Mesodermal cell (in vitro differentiated cells): ENCODE measurements around the gene DLGAP4.
"Not testable (repeated sequence)": the region's sequence is repeated elsewhere in the genome, so short reads cannot be mapped to it uniquely, and the experiment has no call there.

ENCODE experiments used
- H3K27ac ChIP-seq: 2 replicates; pipeline ENCODE4 v1.7.0; 2013; ENCODE audit warnings: mild to moderate bottlenecking, low read depth, low read length, moderate library complexity; ENCODE audit not compliant: severe bottlenecking
- H3K36me3 ChIP-seq: 2 replicates; pipeline ENCODE4 v1.7.1; 2013; ENCODE audit warnings: mild to moderate bottlenecking, low read length, moderate library complexity; ENCODE audit not compliant: control insufficient read depth, insufficient read depth
- H3K4me1 ChIP-seq: one replicate; pipeline ENCODE4 v1.7.1; 2013; ENCODE audit warnings: mild to moderate bottlenecking, low read length; ENCODE audit not compliant: insufficient read depth, control insufficient read depth, poor library complexity, severe bottlenecking
- H3K4me3 ChIP-seq: 2 replicates; pipeline ENCODE4 v1.7.0; 2013; ENCODE audit warnings: low read length, control low read depth, mild to moderate bottlenecking; ENCODE audit not compliant: insufficient read depth, poor library complexity, severe bottlenecking; ENCODE audit errors: extremely low read depth
- H3K9me3 ChIP-seq: 2 replicates; pipeline ENCODE4 v1.7.1; 2013; ENCODE audit warnings: mild to moderate bottlenecking, low read length, moderate library complexity; ENCODE audit not compliant: control insufficient read depth
- WGBS, 2 experiments: methylation state at CpG; one replicate each; pipeline ENCODE4 v1.1.5; 2013; ENCODE audit warnings: missing lambda C conversion rate in 2 of 2; ENCODE audit not compliant: insufficient coverage in 2 of 2; 5-methylcytosine and 5-hydroxymethylcytosine counted together

Gene DLGAP4

GRCh38 chr20:36519012-36519719 lies 213.0 kb downstream of the DLGAP4 start:
- Histone ChIP-seq H3K27ac (no peak overlapping the region), H3K4me3 (no peak overlapping the region), H3K36me3 (peaks cover 84% of the 10 kb centered on the region), H3K9me3 (no peaks in the 10 kb centered on the region), H3K4me1 (no peaks in the 10 kb centered on the region)
- WGBS, 2 experiments, result 87 to 98% methylated on average over 10 to 11 of the region's 17 CpGs

GRCh38 chr20:36519944-36520343 lies 213.8 kb downstream of the DLGAP4 start:
- no peaks in the 10 kb centered on the region for H3K9me3 ChIP-seq
- H3K4me3 ChIP-seq, result no peak overlapping the region
- no peak overlapping the region for H3K27ac ChIP-seq
- H3K36me3 ChIP-seq, result peaks cover 88% of the 10 kb centered on the region
- WGBS, 2 experiments, result 100% methylated on average over 2 of the region's 2 CpGs
- no peaks in the 10 kb centered on the region for H3K4me1 ChIP-seq

GRCh38 chr20:36521526-36521925 lies 215.4 kb downstream of the DLGAP4 start:
- H3K27ac ChIP-seq, result no peak overlapping the region
- no peaks in the 10 kb centered on the region for H3K9me3 ChIP-seq
- peaks cover 95% of the 10 kb centered on the region for H3K36me3 ChIP-seq
- WGBS, 2 experiments, result 100% methylated on average over 1 of the region's 1 CpG
- H3K4me3 ChIP-seq, result no peak overlapping the region
- H3K4me1 ChIP-seq, result no peaks in the 10 kb centered on the region

GRCh38 chr20:36522412-36522811 lies 216.3 kb downstream of the DLGAP4 start:
- not testable (repeated sequence) for H3K9me3 ChIP-seq, H3K4me3 ChIP-seq, H3K27ac ChIP-seq, H3K4me1 ChIP-seq
- H3K36me3 ChIP-seq, result peaks cover 96% of the 10 kb centered on the region
- 100% methylated on average over 3 of the region's 7 CpGs; no CpG with 5 or more reads in 1 of the 2 experiments for WGBS, 2 experiments

GRCh38 chr20:36523341-36523740 lies 217.2 kb downstream of the DLGAP4 start:
- H3K27ac ChIP-seq, result no peak overlapping the region

GRCh38 chr20:36525620-36526365 lies 219.7 kb downstream of the DLGAP4 start:
- no peaks in the 10 kb centered on the region for H3K4me1 ChIP-seq
- no peak overlapping the region for H3K4me3 ChIP-seq
- 94 to 95% methylated on average over 12 to 15 of the region's 17 CpGs for WGBS, 2 experiments
- H3K27ac ChIP-seq, result no peak overlapping the region
- peaks cover 85% of the 10 kb centered on the region for H3K36me3 ChIP-seq
- H3K9me3 ChIP-seq, result no peaks in the 10 kb centered on the region

More at GRCh38 chr20:36523341-36523740, 217.2 kb downstream of the DLGAP4 start:
- Histone ChIP-seq H3K36me3 (peaks cover 98% of the 10 kb centered on the region), H3K4me3 (no peak overlapping the region), H3K4me1 (no peaks in the 10 kb centered on the region), H3K9me3 (no peaks in the 10 kb centered on the region)
- WGBS, 2 experiments, result 100% methylated on average over 1 of the region's 3 CpGs

GRCh38 chr20:36526521-36527011 lies 220.4 kb downstream of the DLGAP4 start:
- H3K4me3 ChIP-seq, result no peak overlapping the region
- no peaks in the 10 kb centered on the region for H3K9me3 ChIP-seq
- 91 to 93% methylated on average over 23 of the region's 29 CpGs for WGBS, 2 experiments
- H3K4me1 ChIP-seq, result no peaks in the 10 kb centered on the region
- no peak overlapping the region for H3K27ac ChIP-seq
- H3K36me3 ChIP-seq, result peaks cover 81% of the 10 kb centered on the region

GRCh38 chr20:36527331-36528125 lies 221.4 kb downstream of the DLGAP4 start:
- Histone ChIP-seq H3K27ac (no peak overlapping the region), H3K36me3 (peaks cover 72% of the 10 kb centered on the region), H3K9me3 (no peaks in the 10 kb centered on the region), H3K4me3 (no peak overlapping the region), H3K4me1 (no peaks in the 10 kb centered on the region)
- 97 to 98% methylated on average over 9 to 13 of the region's 32 CpGs for WGBS, 2 experiments

GRCh38 chr20:36528176-36528874 lies 222.2 kb downstream of the DLGAP4 start:
- H3K4me1 ChIP-seq, result no peaks in the 10 kb centered on the region
- H3K9me3 ChIP-seq, result no peaks in the 10 kb centered on the region
- 96 to 97% methylated on average over 13 to 16 of the region's 18 CpGs for WGBS, 2 experiments
- H3K36me3 ChIP-seq, result peaks cover 64% of the 10 kb centered on the region
- H3K4me3 ChIP-seq, result no peak overlapping the region
- H3K27ac ChIP-seq, result no peak overlapping the region

GRCh38 chr20:36528875-36529417 lies 222.8 kb downstream of the DLGAP4 start:
- peaks cover 58% of the 10 kb centered on the region for H3K36me3 ChIP-seq
- no peaks in the 10 kb centered on the region for H3K4me1 ChIP-seq
- H3K4me3 ChIP-seq, result no peak overlapping the region
- WGBS, 2 experiments, result 96 to 97% methylated on average over 9 to 13 of the region's 14 CpGs
- H3K27ac ChIP-seq, result no peak overlapping the region
- H3K9me3 ChIP-seq, result no peaks in the 10 kb centered on the region
